Fibroblast of gingiva (primary cell): Measurements from ENCODE around the gene SLC2A4.
A peak's percentile ranks its signal among the peaks of the same experiment; 100 is the strongest.

Experiments used
- DNase-seq: peaks from one replicate; pipeline ENCODE4 v3.0.0-alpha.2; 2011; ENCODE audit warnings: low read depth

Gene SLC2A4

GRCh38 chr17:7248796-7249195 is 32.7 kb upstream of the SLC2A4 start:
- no peak for DNase-seq

GRCh38 chr17:7249214-7249613 is 32.3 kb upstream of the SLC2A4 start:
- DNase-seq, result no peak

GRCh38 chr17:7249830-7250229 is 31.7 kb upstream of the SLC2A4 start:
- DNase-seq, result no peak

- no peak for DNase-seq
Measured at GRCh38 chr17:7250695-7251627, 30.6 kb upstream of the SLC2A4 start.

- DNase-seq, result peak; percentile 99
Measured at GRCh38 chr17:7251661-7252175, 29.8 kb upstream of the SLC2A4 start, which contains the start of gene CTDNEP1. Gene CTDNEP1, minus strand, starts transcription at chr17:7251734. Its CDS starts 438 bp downstream, at chr17:7251296.

DNA sequence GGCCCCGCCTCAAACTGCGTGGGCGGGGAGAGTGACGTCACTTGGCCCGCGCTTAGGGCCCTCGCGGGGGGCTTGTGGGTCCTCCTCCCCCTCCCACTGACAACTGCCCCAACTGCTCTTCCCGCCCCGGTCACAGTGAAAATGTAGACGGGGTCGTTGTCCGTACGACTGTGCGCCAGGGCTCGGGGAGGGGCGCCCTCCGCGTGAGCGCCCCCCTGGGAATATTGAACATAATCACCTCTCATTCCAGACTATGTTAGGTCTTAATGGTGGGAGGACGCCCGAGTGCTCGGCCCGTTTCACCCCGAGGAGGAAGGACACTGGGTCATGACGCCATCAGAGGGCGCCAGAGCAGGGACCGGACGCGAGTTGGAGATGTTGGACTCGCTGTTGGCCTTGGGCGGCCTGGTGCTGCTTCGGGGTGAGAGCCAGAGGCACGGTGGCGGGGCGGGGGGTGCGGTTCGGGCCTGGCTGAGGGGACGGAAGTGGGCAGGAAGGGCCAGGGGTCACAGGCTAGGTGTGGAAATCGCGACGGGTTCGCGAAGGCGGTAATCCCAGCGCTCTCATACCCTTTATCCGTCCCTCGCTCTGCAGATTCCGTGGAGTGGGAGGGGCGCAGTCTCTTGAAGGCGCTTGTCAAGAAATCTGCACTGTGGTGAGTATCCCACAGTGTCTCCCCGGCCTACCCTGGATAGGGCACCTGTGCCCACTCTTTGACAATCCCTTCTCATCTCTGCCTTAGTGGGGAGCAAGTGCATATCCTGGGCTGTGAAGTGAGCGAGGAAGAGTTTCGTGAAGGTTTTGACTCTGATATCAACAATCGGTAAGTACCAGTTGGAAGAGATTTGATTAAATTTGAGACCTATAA is 29.1 kb upstream of the SLC2A4 start, which contains the start of gene ELP5:
TSS of gene ELP5 (plus strand) at position 40 of the 868 bp plus-strand sequence. CDS start at position 376, 336 bp downstream.
- peak; percentile 94 for DNase-seq

DNA sequence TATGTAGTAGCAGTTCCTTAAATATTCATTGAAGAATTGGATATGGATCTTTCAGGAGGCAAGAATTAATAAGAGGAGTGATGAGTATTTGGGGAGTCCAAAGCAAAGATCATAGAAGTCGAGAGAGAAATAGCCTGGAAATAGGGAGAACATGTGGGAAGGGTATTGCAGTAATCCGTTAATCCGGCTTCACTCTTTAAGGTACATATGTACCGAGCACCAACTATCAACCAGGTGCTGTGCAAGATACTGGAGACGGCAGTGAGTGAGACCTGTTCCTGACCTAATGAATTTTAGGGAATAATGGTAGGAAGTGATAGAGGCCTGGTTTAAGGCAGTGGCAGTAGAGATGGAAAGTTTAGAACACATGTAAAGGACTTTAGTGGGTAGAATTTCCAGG is 28.4 kb upstream of the SLC2A4 start:
- DNase-seq, result no peak

DNA sequence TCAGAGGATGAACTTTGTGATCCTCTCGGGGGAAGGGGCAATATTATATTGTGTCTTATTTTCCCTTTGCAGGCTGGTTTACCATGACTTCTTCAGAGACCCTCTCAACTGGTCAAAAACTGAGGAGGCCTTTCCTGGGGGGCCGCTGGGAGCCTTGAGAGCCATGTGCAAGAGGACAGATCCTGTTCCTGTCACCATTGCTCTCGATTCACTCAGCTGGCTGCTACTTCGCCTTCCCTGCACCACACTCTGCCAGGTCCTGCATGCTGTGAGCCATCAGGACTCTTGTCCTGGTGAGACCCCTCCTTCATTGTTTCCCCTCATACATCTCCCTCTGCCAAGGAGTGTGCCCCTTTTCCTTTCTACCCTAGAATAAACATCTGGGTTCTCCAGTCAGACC is 27.0 kb upstream of the SLC2A4 start:
- no peak for DNase-seq

GRCh38 chr17:7256766-7257456 is 24.6 kb upstream of the SLC2A4 start:
- DNase-seq, result no peak

DNA sequence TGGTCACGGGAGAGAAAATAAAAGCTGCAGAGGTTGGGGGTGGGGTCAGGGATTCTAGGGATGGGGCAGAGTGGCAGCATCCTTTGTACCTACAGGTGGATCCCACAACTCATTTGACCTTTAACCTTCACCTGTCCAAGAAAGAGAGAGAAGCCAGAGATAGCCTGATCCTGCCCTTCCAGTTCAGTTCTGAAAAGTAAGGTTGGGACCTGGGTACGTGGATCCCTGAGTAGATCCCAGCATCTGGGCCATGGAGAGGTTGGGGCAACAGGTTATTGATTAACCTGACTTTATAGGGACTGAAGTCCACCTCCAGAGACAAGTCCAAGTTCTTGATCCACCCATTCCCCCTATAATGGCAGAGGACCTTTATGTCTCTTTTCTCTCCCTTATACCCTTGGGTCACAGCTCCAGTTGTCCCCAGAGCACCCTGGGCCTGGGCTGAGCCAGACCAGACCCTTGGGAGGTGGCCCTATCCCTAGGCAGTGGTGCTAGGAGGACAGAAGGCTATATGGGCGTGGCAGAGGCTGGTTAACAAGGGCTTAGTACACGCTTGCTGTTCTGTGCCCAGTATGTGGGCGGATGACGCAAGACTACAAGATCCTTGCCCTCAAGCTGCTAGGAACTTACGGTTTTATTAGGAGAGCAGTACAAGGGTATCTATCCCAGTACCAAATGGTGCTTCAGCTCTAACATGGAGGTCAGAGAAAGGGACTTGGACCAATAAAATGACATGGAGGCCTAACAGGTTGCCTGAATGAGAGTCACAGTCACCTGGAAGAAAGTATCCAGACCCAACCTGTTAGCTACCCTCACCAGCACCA is 22.6 kb upstream of the SLC2A4 start:
- peak; percentile 69 for DNase-seq

GRCh38 chr17:7259555-7259889 is 22.0 kb upstream of the SLC2A4 start:
- DNase-seq, result no peak

- no peak for DNase-seq
Measured at GRCh38 chr17:7260151-7260550, 21.4 kb upstream of the SLC2A4 start.

DNA sequence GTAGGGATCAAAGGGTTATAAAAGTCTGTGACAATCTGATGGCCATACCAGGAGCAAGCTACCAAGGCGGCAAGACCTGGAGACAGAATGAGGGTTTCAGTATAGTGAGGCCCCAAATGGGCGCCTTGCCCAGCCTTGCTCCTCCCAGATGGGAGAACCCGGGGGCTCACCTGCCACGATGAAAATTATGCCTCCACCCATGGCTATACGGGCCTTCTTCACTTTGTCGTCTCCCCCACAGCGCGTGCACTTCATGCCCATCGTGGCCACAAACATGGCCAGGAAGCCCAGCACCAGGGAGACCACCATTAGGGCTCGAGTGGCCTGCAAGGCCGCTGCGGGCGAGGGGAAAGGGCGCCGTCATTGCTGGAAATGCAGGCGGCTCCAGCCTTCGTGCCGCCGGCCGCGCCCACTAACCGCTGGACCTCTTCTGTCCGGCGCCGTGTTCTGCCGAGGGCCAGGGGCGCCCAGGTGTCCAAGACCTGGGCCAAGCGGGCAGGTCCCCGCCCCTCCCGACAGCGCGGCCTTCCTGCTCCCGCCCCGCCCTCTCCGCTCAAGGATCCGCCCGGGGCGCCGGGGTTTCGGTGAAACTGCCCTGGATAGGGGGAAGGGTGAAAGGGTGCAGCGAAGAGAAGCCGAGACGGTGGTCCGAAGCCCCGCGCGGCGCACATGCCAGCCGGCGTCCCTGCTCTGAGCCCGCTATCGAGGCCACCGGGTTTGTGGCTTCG is 20.7 kb upstream of the SLC2A4 start:
- DNase-seq, result no peak

DNA sequence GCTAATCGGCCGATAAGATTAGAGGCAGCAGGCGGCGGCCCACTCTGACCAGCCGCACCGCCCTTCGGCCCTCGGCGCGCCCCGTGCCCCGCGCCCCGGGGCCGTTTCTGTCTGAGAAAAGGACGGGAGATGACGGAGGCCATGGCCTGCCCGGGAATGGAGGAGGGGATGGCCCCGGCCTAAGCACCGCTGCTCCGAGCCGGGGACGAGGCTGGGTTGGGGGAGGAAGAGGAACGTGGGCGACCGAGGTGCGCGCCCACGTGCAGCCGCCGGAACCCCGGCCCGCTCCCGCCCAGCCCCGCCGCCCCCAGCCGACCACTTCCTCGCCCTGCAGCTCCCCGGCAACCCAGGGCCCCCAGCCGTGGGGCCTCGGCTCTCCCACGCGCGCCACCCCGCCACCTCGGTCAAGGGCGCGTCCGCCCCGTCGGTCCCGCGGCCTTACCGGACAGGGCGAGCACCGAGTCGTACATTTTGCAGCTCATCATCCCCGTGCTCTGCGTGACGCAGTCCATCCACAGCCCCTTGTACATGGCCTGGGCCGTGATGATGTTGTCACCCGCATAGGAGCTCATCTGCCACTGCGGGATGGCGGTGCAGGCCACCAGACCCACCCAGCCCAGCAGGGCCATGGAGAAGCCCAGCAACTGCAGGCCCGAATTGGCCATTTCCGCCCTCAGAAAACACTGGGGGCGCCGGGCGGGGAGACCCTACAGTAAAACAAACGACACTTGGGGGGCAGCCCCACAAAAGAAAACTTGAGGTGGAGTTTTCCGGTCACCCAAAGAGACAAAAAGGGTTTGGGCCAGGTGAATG is 19.9 kb upstream of the SLC2A4 start:
- no peak for DNase-seq

- no peak for DNase-seq
Measured at GRCh38 chr17:7262192-7262934, 19.2 kb upstream of the SLC2A4 start, which contains the start of gene CLDN7. Gene CLDN7, minus strand, starts transcription at chr17:7262478. Its CDS starts 435 bp downstream, at chr17:7262043.

DNA sequence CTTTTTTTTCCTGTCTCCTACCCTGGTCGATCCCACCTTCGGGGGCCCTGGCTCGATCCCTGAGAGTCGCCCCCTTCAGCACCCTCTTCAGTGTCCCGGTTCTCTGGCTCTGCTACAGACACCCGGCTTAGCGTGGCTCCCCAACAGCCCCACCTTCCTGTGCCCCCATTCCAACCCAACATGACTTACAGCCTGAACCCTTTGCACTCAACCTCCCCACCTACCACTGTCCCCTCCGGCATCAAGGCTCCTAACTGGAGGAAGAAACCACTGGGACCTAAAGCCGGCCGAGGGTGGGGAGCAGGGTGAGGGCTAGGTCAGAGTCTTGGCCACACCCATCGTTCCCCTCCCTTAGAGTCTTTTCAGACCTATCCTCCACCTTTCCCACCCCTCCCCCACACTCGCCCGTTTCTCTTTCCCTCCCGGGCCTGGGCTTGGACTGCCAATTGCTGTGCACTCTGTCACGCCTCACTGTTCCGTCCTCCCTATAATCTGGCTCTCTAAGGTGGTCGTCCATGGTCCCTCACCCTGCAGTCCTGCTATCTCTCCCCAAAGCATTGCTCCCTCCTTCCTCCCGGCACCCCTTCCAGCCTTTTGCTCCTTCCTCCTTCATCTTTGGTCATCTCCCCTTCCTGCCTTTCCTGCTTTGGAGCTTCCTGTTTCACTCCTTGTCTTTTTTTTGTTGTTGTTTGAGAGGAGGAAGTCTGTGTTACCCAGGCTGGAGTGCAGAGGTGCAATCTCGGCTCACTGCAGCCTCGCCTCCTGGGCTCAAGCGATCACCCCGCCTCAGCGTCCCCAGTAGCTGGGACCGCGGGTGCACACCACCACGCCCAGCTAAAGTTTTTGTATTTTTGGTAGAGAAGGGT is 18.4 kb upstream of the SLC2A4 start:
- no peak for DNase-seq

DNA sequence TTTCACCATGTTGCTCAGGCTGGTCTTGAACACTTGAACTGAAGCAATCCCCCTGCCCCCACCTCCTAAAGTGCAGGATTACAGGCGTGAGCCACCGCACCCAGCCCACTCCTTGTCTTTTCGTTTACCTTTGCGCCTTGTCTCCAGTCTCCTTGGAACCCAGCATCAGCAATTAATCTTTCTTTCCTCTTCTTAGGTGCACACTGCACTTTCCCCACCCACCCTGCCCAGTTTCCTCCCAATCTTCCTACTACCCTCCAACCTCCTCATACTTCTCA is 17.8 kb upstream of the SLC2A4 start:
- DNase-seq, result no peak

- no peak for DNase-seq
Measured at GRCh38 chr17:7266784-7267183, 14.7 kb upstream of the SLC2A4 start.
